Activated naive CD8-positive, alpha-beta T cell (primary cell): ENCODE results near the gene SART1.

Experiments
- H3K27ac Mint-ChIP-seq: one replicate; pipeline ENCODE4 v1.8.0; 2021; ENCODE audit warnings: mixed read lengths
- H3K27me3 Mint-ChIP-seq: one replicate; pipeline ENCODE4 v1.8.0; 2021; ENCODE audit warnings: mixed read lengths
- H3K36me3 Mint-ChIP-seq: one replicate; pipeline ENCODE4 v1.8.0; 2021; ENCODE audit warnings: mixed read lengths
- H3K4me1 Mint-ChIP-seq: one replicate; pipeline ENCODE4 v1.8.0; 2021; ENCODE audit warnings: low read depth, mixed read lengths
- H3K4me3 Mint-ChIP-seq: one replicate; pipeline ENCODE4 v1.8.0; 2021; ENCODE audit warnings: mild to moderate bottlenecking, mixed read lengths
- H3K9me3 Mint-ChIP-seq: one replicate; pipeline ENCODE4 v1.8.0; 2021; ENCODE audit warnings: low read depth, mixed read lengths

The SART1 gene

DNA sequence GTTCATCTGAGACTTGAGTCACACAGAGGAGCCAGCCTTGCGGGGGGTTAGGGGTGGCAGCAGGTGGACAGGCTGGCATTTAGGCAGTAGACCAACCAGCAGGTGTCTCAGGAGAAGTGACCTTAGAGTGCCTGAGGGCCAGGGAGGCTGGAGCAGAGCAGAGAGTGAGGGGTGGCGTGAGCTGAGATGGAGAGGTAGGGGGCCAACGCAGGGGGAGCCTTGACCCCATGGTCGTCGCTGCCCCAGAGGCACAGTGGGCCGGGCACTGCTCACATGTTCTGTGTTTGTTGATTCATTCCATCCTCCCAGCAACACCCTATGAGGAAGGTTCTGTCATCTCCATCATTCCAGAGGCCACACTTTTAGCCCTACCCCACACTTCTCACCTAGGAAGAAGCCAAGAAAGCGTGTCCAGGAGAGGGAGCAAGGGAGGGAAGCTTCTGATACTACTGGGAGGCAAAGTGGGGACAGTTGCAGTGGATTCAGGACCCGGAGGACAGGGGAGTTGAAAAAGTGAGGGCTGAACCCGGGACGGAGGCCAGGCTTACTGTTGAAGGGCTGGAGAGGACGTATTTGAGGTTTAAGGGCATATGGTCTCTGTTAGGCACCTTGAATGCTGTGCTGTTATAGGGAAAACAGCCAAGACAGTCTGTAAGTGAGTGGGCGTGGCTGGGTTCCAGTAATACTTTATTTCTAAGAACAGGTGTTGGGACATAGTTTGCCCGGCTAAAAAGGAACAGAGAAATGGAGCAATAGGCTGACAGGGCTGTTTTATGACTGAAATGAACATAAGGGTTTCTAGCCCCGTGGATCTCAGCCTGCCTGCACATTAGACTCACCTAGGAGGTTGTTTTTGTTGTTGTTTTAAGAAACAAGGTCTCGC, 7.3 kb downstream of the SART1 start:
- no peak overlapping the region for H3K27ac Mint-ChIP-seq
- H3K9me3 Mint-ChIP-seq = no peaks in the 10 kb centered on the region
- H3K4me1 Mint-ChIP-seq = peaks cover 12% of the 10 kb centered on the region
- H3K4me3 Mint-ChIP-seq = no peak overlapping the region
- H3K27me3 Mint-ChIP-seq = no peaks in the 10 kb centered on the region
- peaks cover 5% of the 10 kb centered on the region for H3K36me3 Mint-ChIP-seq

DNA sequence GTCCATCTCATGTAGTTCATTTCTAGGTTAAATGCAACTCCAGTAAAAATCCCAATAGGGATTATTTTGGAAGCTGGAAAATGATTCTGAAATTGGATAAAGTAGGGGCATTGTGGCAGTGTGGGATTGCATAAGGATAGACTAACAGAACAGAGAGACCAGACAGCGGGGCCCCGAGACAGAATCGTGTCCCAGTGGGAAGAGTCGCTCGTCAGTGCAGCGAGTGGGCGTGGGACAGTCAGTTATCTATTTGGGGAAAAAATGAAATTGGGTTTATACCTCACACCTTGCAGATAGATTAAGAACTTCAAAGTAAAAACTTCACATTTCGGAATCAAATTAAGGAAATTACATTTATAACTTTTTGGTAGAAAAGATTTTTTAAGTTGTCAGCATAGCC, 10.6 kb downstream of the SART1 start:
- peaks cover 5% of the 10 kb centered on the region for H3K4me1 Mint-ChIP-seq
- no peaks in the 10 kb centered on the region for H3K27me3 Mint-ChIP-seq
- H3K4me3 Mint-ChIP-seq = no peak overlapping the region
- H3K9me3 Mint-ChIP-seq = no peaks in the 10 kb centered on the region
- peaks cover 5% of the 10 kb centered on the region for H3K36me3 Mint-ChIP-seq
- H3K27ac Mint-ChIP-seq = no peak overlapping the region

- H3K27me3 Mint-ChIP-seq = no peaks in the 10 kb centered on the region
- H3K4me3 Mint-ChIP-seq = no peak overlapping the region
- peaks cover 5% of the 10 kb centered on the region for H3K36me3 Mint-ChIP-seq
- H3K4me1 Mint-ChIP-seq = peaks cover 5% of the 10 kb centered on the region
- H3K9me3 Mint-ChIP-seq = no peaks in the 10 kb centered on the region
- H3K27ac Mint-ChIP-seq = peak overlapping the region; percentile 28
Observed at GRCh38 chr11:65973439-65974110, 12.0 kb downstream of the SART1 start.

GRCh38 chr11:65975771-65976170, 14.2 kb downstream of the SART1 start:
- H3K36me3 Mint-ChIP-seq = peaks cover 2% of the 10 kb centered on the region

GRCh38 chr11:65976216-65977176, 15.0 kb downstream of the SART1 start:
- Mint-ChIP-seq H3K9me3 (no peaks in the 10 kb centered on the region), H3K27ac (no peak overlapping the region), H3K27me3 (no peaks in the 10 kb centered on the region), H3K36me3 (peaks cover 2% of the 10 kb centered on the region), H3K4me3 (no peak overlapping the region), H3K4me1 (peaks cover 2% of the 10 kb centered on the region)

More at GRCh38 chr11:65975771-65976170, 14.2 kb downstream of the SART1 start:
- no peaks in the 10 kb centered on the region for H3K9me3 Mint-ChIP-seq
- H3K4me1 Mint-ChIP-seq = peaks cover 2% of the 10 kb centered on the region
- no peaks in the 10 kb centered on the region for H3K27me3 Mint-ChIP-seq
- peak overlapping the region; percentile 54 for H3K27ac Mint-ChIP-seq
- H3K4me3 Mint-ChIP-seq = no peak overlapping the region

DNA sequence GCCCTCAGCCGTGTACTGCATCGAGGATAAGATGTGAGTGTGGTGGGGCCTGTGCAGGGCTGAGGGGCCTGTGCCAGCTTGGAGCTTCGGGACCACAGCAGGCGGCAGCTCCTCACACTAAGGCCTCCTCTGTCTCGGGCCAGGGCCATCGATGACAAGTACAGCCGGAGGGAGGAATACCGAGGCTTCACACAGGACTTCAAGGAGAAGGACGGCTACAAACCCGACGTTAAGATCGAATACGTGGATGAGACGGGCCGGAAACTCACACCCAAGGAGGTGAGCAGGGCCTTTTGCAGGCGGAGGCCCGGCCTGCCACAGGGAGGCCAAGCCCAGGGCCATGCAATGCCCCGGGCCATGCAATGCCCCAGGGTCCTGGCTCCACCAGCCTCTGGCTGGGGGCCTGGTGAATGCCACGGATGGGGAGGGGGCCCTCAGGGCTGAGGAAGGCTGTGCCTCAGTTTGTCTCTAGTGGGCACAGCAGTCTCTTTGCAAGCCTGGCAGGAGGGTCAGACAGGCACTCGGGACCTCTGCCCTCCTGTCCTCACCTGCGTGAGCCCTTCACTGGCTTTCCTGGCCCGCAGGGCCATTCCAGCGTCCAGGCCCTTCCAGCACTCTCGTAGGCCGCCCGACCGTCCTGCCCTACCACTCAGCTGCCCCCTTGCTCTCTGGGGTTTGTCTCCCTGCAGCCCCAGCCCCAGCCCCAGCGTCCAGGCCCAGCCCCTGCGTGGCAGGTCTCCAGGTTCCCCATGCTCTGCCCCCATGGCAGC, 16.3 kb downstream of the SART1 start:
- Mint-ChIP-seq H3K9me3 (no peaks in the 10 kb centered on the region), H3K36me3 (peaks cover 2% of the 10 kb centered on the region), H3K27me3 (no peaks in the 10 kb centered on the region), H3K4me3 (no peak overlapping the region), H3K27ac (no peak overlapping the region), H3K4me1 (no peaks in the 10 kb centered on the region)

DNA sequence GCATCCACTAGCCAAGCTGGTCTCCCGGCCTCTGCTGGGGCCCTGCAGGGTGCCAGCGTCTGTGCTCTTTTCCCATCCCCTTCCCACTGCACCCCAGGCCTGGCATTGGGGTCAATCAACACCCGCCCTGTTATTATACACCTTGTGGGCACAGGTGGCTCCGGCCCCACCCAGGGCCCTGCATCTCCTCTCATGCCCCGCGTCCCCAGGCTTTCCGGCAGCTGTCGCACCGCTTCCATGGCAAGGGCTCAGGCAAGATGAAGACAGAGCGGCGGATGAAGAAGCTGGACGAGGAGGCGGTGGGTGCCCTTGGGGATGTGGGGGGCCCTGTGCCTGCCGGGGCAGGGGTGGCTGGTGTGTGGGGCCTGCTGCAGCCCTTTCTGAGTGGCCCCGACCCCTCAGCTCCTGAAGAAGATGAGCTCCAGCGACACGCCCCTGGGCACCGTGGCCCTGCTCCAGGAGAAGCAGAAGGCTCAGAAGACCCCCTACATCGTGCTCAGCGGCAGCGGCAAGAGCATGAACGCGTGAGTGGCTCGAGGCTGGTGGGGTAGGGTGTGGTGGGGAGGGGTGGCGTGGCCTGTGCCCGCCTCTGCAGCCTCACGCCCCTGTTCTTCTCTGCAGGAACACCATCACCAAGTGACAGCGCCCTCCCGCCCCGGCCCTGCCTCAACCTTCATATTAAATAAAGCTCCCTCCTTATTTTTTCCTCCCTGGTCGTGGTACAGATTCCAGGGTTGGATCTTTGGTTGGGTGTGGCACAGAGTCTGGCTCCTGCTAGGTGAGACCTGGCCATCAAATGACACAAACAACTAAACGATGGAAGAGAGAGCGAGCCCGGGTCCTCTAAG, 17.1 kb downstream of the SART1 start:
- Mint-ChIP-seq H3K27ac (no peak overlapping the region), H3K9me3 (no peaks in the 10 kb centered on the region), H3K4me3 (no peak overlapping the region), H3K4me1 (no peaks in the 10 kb centered on the region), H3K27me3 (no peaks in the 10 kb centered on the region), H3K36me3 (peaks cover under 1% of the 10 kb centered on the region)

DNA sequence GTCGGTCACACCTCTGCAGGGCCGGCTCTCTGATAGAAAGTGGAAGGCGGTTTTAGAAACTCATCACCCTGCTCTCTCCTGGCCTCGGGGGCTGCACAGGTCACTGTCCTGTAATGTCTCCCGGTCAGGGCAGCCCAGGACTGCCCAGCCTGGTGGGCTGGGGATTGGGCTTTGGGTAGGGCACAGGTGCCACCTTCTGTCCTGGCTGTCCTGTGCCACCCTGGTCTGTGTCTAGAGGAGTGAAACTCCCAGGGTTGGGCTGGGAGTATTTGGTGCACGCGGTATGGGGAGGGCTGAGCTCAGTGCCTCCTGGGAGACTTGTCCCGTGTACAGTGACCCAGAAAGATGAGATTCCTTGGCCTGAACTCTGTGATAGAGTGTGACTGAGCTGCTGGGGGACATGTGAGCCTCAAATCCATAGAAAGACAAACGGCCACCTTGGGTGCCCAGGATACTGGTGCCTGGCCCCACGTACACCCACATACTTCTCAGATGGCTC, 17.8 kb downstream of the SART1 start:
- Mint-ChIP-seq H3K9me3 (no peaks in the 10 kb centered on the region), H3K36me3 (no peaks in the 10 kb centered on the region), H3K4me3 (no peak overlapping the region), H3K4me1 (no peaks in the 10 kb centered on the region), H3K27ac (no peak overlapping the region), H3K27me3 (no peaks in the 10 kb centered on the region)

DNA sequence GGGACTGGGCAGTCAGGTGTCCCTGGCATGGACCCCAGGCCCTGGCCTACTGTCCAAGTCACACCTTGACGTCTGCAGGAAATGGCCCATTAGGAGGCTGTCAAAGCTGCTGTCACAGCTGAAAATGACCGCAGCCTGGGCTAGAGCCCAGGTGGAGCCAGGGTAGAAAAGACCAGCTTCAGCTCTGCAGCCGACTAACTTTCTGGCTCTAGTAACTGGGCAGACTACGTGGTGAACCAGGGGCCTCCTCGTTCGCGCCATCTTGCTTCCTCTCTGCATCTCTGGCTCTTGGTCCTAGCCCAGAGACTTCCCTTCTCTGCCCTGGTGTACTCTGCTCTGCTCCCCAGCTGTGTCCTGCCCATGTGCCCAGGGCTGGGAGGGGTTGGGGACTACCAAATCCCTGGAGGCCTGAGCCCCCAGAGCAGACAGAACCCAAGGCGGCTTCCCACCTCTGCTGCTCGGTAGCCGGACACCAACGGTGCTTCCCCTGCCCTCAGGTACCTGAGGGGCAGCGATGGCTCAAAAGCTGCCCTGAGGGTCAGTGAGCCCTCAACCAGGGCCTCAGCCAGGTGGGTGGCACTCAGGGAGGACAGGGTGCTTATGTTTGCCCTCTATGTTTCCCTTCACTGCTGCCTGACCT, 19.7 kb downstream of the SART1 start:
- Mint-ChIP-seq H3K27ac (no peak overlapping the region), H3K27me3 (no peaks in the 10 kb centered on the region), H3K4me1 (no peaks in the 10 kb centered on the region), H3K4me3 (no peak overlapping the region), H3K36me3 (no peaks in the 10 kb centered on the region), H3K9me3 (no peaks in the 10 kb centered on the region)

- Mint-ChIP-seq H3K4me1 (no peaks in the 10 kb centered on the region), H3K27me3 (no peaks in the 10 kb centered on the region), H3K4me3 (no peak overlapping the region), H3K9me3 (no peaks in the 10 kb centered on the region), H3K36me3 (no peaks in the 10 kb centered on the region), H3K27ac (no peak overlapping the region)
Observed at GRCh38 chr11:65981972-65982823, 20.7 kb downstream of the SART1 start.

- H3K36me3 Mint-ChIP-seq = no peaks in the 10 kb centered on the region
- H3K9me3 Mint-ChIP-seq = no peaks in the 10 kb centered on the region
- no peaks in the 10 kb centered on the region for H3K4me1 Mint-ChIP-seq
- H3K4me3 Mint-ChIP-seq = no peak overlapping the region
- no peaks in the 10 kb centered on the region for H3K27me3 Mint-ChIP-seq
- no peak overlapping the region for H3K27ac Mint-ChIP-seq
Observed at GRCh38 chr11:65982824-65983588, 21.5 kb downstream of the SART1 start.

DNA sequence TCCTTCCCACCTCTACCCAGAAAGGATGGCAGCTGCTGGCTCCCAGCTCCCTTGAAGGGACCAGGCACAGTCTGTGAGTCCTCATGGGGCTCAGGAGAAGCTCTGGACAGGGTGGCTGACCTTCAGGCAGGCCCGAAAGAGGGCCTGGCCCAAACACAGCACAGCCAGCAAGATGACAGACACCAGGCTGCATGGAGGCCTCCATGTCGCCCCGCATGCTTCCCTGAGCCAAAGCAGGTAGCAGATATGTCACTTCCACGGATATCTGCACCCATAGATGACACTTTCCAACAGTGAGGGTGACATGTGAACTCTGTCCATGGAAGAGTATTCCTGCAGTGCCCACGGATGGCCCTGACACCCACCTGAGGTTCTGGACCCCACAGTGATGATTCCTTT, 22.1 kb downstream of the SART1 start:
- H3K9me3 Mint-ChIP-seq = no peaks in the 10 kb centered on the region
- H3K27me3 Mint-ChIP-seq = no peaks in the 10 kb centered on the region
- no peak overlapping the region for H3K27ac Mint-ChIP-seq
- no peak overlapping the region for H3K4me3 Mint-ChIP-seq
- no peaks in the 10 kb centered on the region for H3K4me1 Mint-ChIP-seq
- no peaks in the 10 kb centered on the region for H3K36me3 Mint-ChIP-seq
